SK-N-SH (cell line): ENCODE measurements around the gene GPR6. TPM values are rescaled to one million over a fixed set of nuclear protein-coding genes. Genes with fewer than 3 reads are reported as not detected.

Experiments
- CTCF ChIA-PET: fragments of 300-600, 350-600 bp; formaldehyde crosslinking; extraction: SDS; loops from one replicate; lab custom pipeline; 2021; lab: Yijun Ruan, JAX
- POLR2A ChIA-PET: fragments of 350-600 bp; sonication (Branson Sonifier 250); formaldehyde crosslinking; extraction: SDS; loops from one replicate; lab custom pipeline; 2020; ENCODE audit warnings: antibody characterized with exemption, inconsistent platforms; lab: Yijun Ruan, JAX
- DNase-seq: peaks from one replicate; pipeline ENCODE4 v3.0.0; 2012
- H2AFZ ChIP-seq: fragments of 200-600 bp; sonication (generic); 2 replicates; pipeline ENCODE4 v1.8.1; 2016; ENCODE audit warnings: antibody characterized with exemption, mild to moderate bottlenecking, low read depth
- H3F3A ChIP-seq: fragments of 200-600 bp; sonication (generic); replicated peaks from 2 replicates; pipeline ENCODE3; 2016; ENCODE audit warnings: antibody characterized with exemption, mild to moderate bottlenecking; ENCODE audit not compliant: insufficient read depth
- H3K27ac ChIP-seq, 2 experiments: fragments of 200-500 bp in 1 of 2; fragments of 200-600 bp in 1 of 2; sonication (Bioruptor generic) in 1 of 2; sonication (generic), shearing (Covaris generic) in 1 of 2; 2 replicates each; pipeline versions ENCODE4 v1.5.1 to v1.6.1; 2014 to 2016; ENCODE audit warnings: low read depth in 2 of 2, inconsistent platforms in 1 of 2, low read length in 1 of 2, mild to moderate bottlenecking in 1 of 2, mixed read lengths in 1 of 2
- H3K27me3 ChIP-seq: fragments of 200-600 bp; sonication (generic), shearing (Covaris generic); 2 replicates; pipeline ENCODE4 v1.6.1; 2016; ENCODE audit warnings: mixed run types; ENCODE audit not compliant: insufficient read depth
- H3K36me3 ChIP-seq, 2 experiments: fragments of 200-500 bp in 1 of 2; fragments of 200-600 bp in 1 of 2; sonication (Bioruptor generic) in 1 of 2; sonication (generic) in 1 of 2; replicated peaks in 1 of 2; 2 replicates each; pipeline versions ENCODE3 to v1.5.1; 2014 to 2016; ENCODE audit warnings: low read length in 1 of 2, mild to moderate bottlenecking in 1 of 2; ENCODE audit not compliant: insufficient read depth in 2 of 2, control insufficient read depth in 1 of 2
- H3K4me1 ChIP-seq, 2 experiments: fragments of 200-500 bp in 1 of 2; fragments of 200-600 bp in 1 of 2; sonication (Bioruptor generic) in 1 of 2; sonication (generic), shearing (Covaris generic) in 1 of 2; 2 replicates each; pipeline versions ENCODE4 v1.5.1 to v1.6.1; 2014 to 2016; ENCODE audit warnings: low read depth in 1 of 2, low read length in 1 of 2, mixed run types in 1 of 2; ENCODE audit not compliant: insufficient read depth in 2 of 2, control insufficient read depth in 1 of 2
- H3K4me2 ChIP-seq: fragments of 200-600 bp; sonication (generic), shearing (Covaris generic); 2 replicates; pipeline ENCODE4 v1.6.1; 2017; ENCODE audit warnings: mixed run types
- H3K4me3 ChIP-seq, 2 experiments: fragments of 200-500 bp in 1 of 2; fragments of 200-600 bp in 1 of 2; sonication (Bioruptor generic) in 1 of 2; sonication (generic), shearing (Covaris generic) in 1 of 2; 2 replicates each; pipeline versions ENCODE4 v1.5.1 to v1.8.1; 2014 to 2016; ENCODE audit warnings: low read depth in 2 of 2, inconsistent platforms in 1 of 2, low read length in 1 of 2, mild to moderate bottlenecking in 1 of 2, mixed read lengths in 1 of 2, moderate library complexity in 1 of 2
- H3K79me2 ChIP-seq: fragments of 200-600 bp; sonication (generic); 2 replicates; pipeline ENCODE4 v1.8.1; 2017; ENCODE audit warnings: mild to moderate bottlenecking; ENCODE audit not compliant: insufficient read depth
- H3K9ac ChIP-seq: fragments of 200-600 bp; sonication (generic); 2 replicates; pipeline ENCODE4 v1.6.1; 2017; ENCODE audit warnings: mixed run types
- H3K9me2 ChIP-seq: fragments of 200-600 bp; sonication (generic); 2 replicates; pipeline ENCODE4 v1.6.1; 2017; ENCODE audit warnings: mixed run types
- H3K9me3 ChIP-seq: fragments of 200-600 bp; sonication (generic); 2 replicates; pipeline ENCODE4 v1.6.1; 2017; ENCODE audit warnings: mixed run types, mild to moderate bottlenecking, moderate library complexity
- H4K20me1 ChIP-seq: fragments of 200-600 bp; sonication (generic); 2 replicates; pipeline ENCODE4 v1.6.1; 2017; ENCODE audit warnings: mild to moderate bottlenecking, mixed run types; ENCODE audit not compliant: insufficient read depth
- CTCF ChIP-seq: fragments of 200-600 bp; sonication (generic); IDR thresholded peaks from 2 replicates; pipeline ENCODE4 v1.6.1; 2017; ENCODE audit warnings: antibody characterized with exemption, mild to moderate bottlenecking, moderate library complexity
- ELF1 ChIP-seq: IDR thresholded peaks from 2 replicates; pipeline ENCODE4 v1.4.0; 2012
- EP300 ChIP-seq, 2 experiments: IDR thresholded peaks; 2 replicates each; pipeline versions ENCODE4 v1.4.0 to v1.6.1; 2012; ENCODE audit warnings: borderline replicate concordance in 1 of 2, low read depth in 1 of 2, low read length in 1 of 2
- FOSL2 ChIP-seq: IDR thresholded peaks from 2 replicates; pipeline ENCODE4 v1.4.0; 2012; ENCODE audit warnings: low read depth, mild to moderate bottlenecking, moderate library complexity, borderline replicate concordance
- FOXJ3 ChIP-seq: sonication (generic); formaldehyde crosslinking; IDR thresholded peaks from 2 replicates; pipeline ENCODE4 v1.5.1; 2020; ENCODE audit warnings: mild to moderate bottlenecking, missing genetic modification reagents
- MAX ChIP-seq: IDR thresholded peaks from 2 replicates; pipeline ENCODE4 v1.4.0; 2012; ENCODE audit warnings: low read depth
- MXI1 ChIP-seq: IDR thresholded peaks from 2 replicates; pipeline ENCODE4 v1.6.1; 2012; ENCODE audit warnings: mild to moderate bottlenecking, low read depth, low read length, improper control_type of control experiment
- NFIC ChIP-seq: IDR thresholded peaks from 2 replicates; pipeline ENCODE4 v1.4.0; 2012; ENCODE audit warnings: borderline replicate concordance
- NRF1 ChIP-seq: IDR thresholded peaks from 2 replicates; pipeline ENCODE4 v1.6.1; 2012; ENCODE audit warnings: low read depth, mild to moderate bottlenecking, low read length
- POLR2AphosphoS5 ChIP-seq: IDR thresholded peaks from 2 replicates; pipeline ENCODE4 v1.6.1; 2012; ENCODE audit warnings: low read depth, low read length
- RAD21 ChIP-seq: IDR thresholded peaks from 2 replicates; pipeline ENCODE4 v1.6.1; 2012; ENCODE audit warnings: mild to moderate bottlenecking, low read length
- REST ChIP-seq: IDR thresholded peaks from 2 replicates; pipeline ENCODE4 v1.6.1; 2012; ENCODE audit warnings: mild to moderate bottlenecking, low read depth, low read length, moderate library complexity
- RFX5 ChIP-seq: IDR thresholded peaks from 2 replicates; pipeline ENCODE4 v1.6.1; 2012; ENCODE audit warnings: mild to moderate bottlenecking, improper control_type of control experiment, low read length
- TCF12 ChIP-seq: IDR thresholded peaks from 2 replicates; pipeline ENCODE4 v1.4.0; 2012
- USF1 ChIP-seq: IDR thresholded peaks from 2 replicates; pipeline ENCODE4 v1.4.0; 2012; ENCODE audit warnings: low read depth, borderline replicate concordance
- WGBS: methylation state at CpG from one replicate; pipeline ENCODE4 v1.1.6; 2017; ENCODE audit warnings: low lambda C conversion rate; 5-methylcytosine and 5-hydroxymethylcytosine counted together
- polyA plus RNA-seq, 3 experiments: library from polyadenylated mRNA; depleted of rRNA; stranded (reverse); fragments of >200 nt; gene quantifications; 2 replicates each; pipeline ENCODE4 v1.2.3, GENCODE V29; 2012

The GPR6 gene
- polyA plus RNA-seq, 1 of the 3 experiments (the other 2 are of a cell fraction): not detected

- no peak overlapping the region for H3K4me3 ChIP-seq
- no peak for DNase-seq
- H4K20me1 ChIP-seq: no peaks in the 10 kb centered on the region
- ChIA-PET CTCF (interaction anchor here (1.2 kb wide), 1 partner anchor 42 kb away, joined by 3 read pairs; no protein-coding TSS in a partner anchor), POLR2A (no interaction called here)
- no peak for TF ChIP-seq FOSL2
- TF ChIP-seq NFIC: no peak
- TF ChIP-seq RFX5: no peak
- TF ChIP-seq REST: peak; percentile 85
- no peak for TF ChIP-seq ELF1
- no peak for TF ChIP-seq EP300 (IDR thresholded peaks at IDR 0.05; ENCODE audit: borderline replicate concordance in 1 of 2, low read depth in 1 of 2, low read length in 1 of 2)
- TF ChIP-seq MAX: no peak
- TF ChIP-seq TCF12: no peak
- no peak overlapping the region for H3K9ac ChIP-seq
- no peaks in the 10 kb centered on the region for H3K4me1 ChIP-seq
- 39% methylated on average over 3 of the region's 3 CpGs for WGBS
- no peak overlapping the region for H3K4me2 ChIP-seq
- no peak overlapping the region for H2AFZ ChIP-seq
- no peaks in the 10 kb centered on the region for H3K9me2 ChIP-seq
- no peaks in the 10 kb centered on the region for H3K27me3 ChIP-seq
- H3K36me3 ChIP-seq: no peaks in the 10 kb centered on the region
- no peak overlapping the region for H3K27ac ChIP-seq
- no peaks in the 10 kb centered on the region for H3K9me3 ChIP-seq
- no peaks in the 10 kb centered on the region for H3F3A ChIP-seq
- H3K79me2 ChIP-seq: no peaks in the 10 kb centered on the region
These were observed 20.2 kb downstream of the GPR6 start for GRCh38 chr6:109998159-109998785.

GRCh38 chr6:109999740-110000139 is 21.6 kb downstream of the GPR6 start:
- WGBS: 21% methylated on average over 3 of the region's 3 CpGs
- Histone ChIP-seq H3K79me2 (no peaks in the 10 kb centered on the region), H4K20me1 (no peaks in the 10 kb centered on the region), H3K36me3 (no peaks in the 10 kb centered on the region), H3K4me2 (no peak overlapping the region), H3K4me3 (no peak overlapping the region)
- DNase-seq: no peak
- no peak for TF ChIP-seq MXI1
- no peak for TF ChIP-seq RAD21
- no peak for TF ChIP-seq POLR2AphosphoS5
- no peak for TF ChIP-seq FOXJ3
- TF ChIP-seq CTCF: no peak
- TF ChIP-seq USF1: no peak
- TF ChIP-seq NRF1: no peak
- TF ChIP-seq, all 33 proteins: peak for 0
- Histone ChIP-seq H3K27ac (no peak overlapping the region), H3F3A (no peaks in the 10 kb centered on the region), H3K4me1 (no peaks in the 10 kb centered on the region), H3K9me3 (no peaks in the 10 kb centered on the region), H3K9ac (no peak overlapping the region), H3K27me3 (no peaks in the 10 kb centered on the region), H2AFZ (no peak overlapping the region), H3K9me2 (no peaks in the 10 kb centered on the region)
- ChIA-PET CTCF (interaction anchor here (1.2 kb wide), 1 partner anchor 40 kb away, joined by 3 read pairs; no protein-coding TSS in a partner anchor), POLR2A (no interaction called here)
